H1 (cell line): ENCODE data around the gene PSMB5. TPM values are rescaled to one million over a fixed set of nuclear protein-coding genes. Genes with fewer than 3 reads are reported as not detected.

ENCODE experiments used
- CTCF ChIA-PET: fragments of 300-600 bp; sonication (Branson Sonifier 250); formaldehyde crosslinking; loops from one replicate; lab custom pipeline; 2021; ENCODE audit not compliant: partially characterized antibody; lab: Charles Lee
- POLR2A ChIA-PET: fragments of 300-600 bp; sonication (Branson Sonifier 250); formaldehyde crosslinking; loops from one replicate; lab custom pipeline; 2021; ENCODE audit warnings: inconsistent platforms; ENCODE audit not compliant: partially characterized antibody; lab: Charles Lee
- DNase-seq, 2 experiments: peaks; one replicate each; pipeline versions ENCODE4 v3.0.0 to v3.0.0-alpha.2; 2010 to 2022; ENCODE audit warnings: low spot score in 2 of 2, low read depth in 1 of 2, mixed read lengths in 1 of 2
- FAIRE-seq: peaks from 2 replicates; lab custom pipeline; 2011; peaks lifted over from hg19 to GRCh38; lab: Jason Lieb, UNC
- H2AFZ ChIP-seq: 2 replicates; pipeline ENCODE4 v1.8.1; 2012; ENCODE audit warnings: low read length, inconsistent platforms
- H2AK5ac ChIP-seq: 2 replicates; pipeline ENCODE4 v1.6.1; 2013; ENCODE audit warnings: low read depth, low read length
- H2BK120ac ChIP-seq: replicated peaks from 2 replicates; pipeline ENCODE3; 2013; ENCODE audit warnings: low read depth, low read length, inconsistent platforms
- H2BK12ac ChIP-seq: 2 replicates; pipeline ENCODE4 v1.6.1; 2013; ENCODE audit warnings: low read depth, low read length
- H2BK15ac ChIP-seq: 2 replicates; pipeline ENCODE4 v1.6.1; 2013; ENCODE audit warnings: low read length
- H2BK20ac ChIP-seq: 2 replicates; pipeline ENCODE4 v1.6.1; 2013; ENCODE audit warnings: low read length
- H2BK5ac ChIP-seq: 2 replicates; pipeline ENCODE4 v1.6.1; 2013; ENCODE audit warnings: low read depth, low read length
- H3K14ac ChIP-seq: 2 replicates; pipeline ENCODE4 v1.6.1; 2013; ENCODE audit warnings: inconsistent platforms; ENCODE audit not compliant: insufficient read length
- H3K18ac ChIP-seq: 2 replicates; pipeline ENCODE4 v1.6.1; 2013; ENCODE audit warnings: low read length; ENCODE audit errors: extremely low read depth
- H3K23ac ChIP-seq: 2 replicates; pipeline ENCODE4 v1.6.1; 2013; ENCODE audit warnings: inconsistent platforms; ENCODE audit not compliant: insufficient read length
- H3K23me2 ChIP-seq: 2 replicates; pipeline ENCODE4 v1.6.1; 2013; ENCODE audit warnings: low read depth, low read length
- H3K27ac ChIP-seq: 2 replicates; pipeline ENCODE4 v1.6.1; 2011; ENCODE audit warnings: low read depth, low read length, inconsistent platforms
- H3K27me3 ChIP-seq, 4 experiments: replicated peaks in 1 of 4; 1 replicate in 1 of 4; 2 replicates in 3 of 4; pipeline versions ENCODE4 v1.6.1 to v1.8.1; 2011 to 2013; ENCODE audit warnings: low read length in 3 of 4, mild to moderate bottlenecking in 3 of 4, inconsistent platforms in 2 of 4, mixed read lengths in 2 of 4, moderate library complexity in 1 of 4; ENCODE audit not compliant: control insufficient read depth in 3 of 4, insufficient read depth in 3 of 4; ENCODE audit errors: extremely low read depth in 1 of 4
- H3K36me3 ChIP-seq, 4 experiments: 2 replicates each; pipeline versions ENCODE4 v1.6.1 to v1.8.1; 2011 to 2013; ENCODE audit warnings: mild to moderate bottlenecking in 4 of 4, low read length in 3 of 4, moderate library complexity in 2 of 4, control low read depth in 1 of 4, inconsistent platforms in 1 of 4; ENCODE audit not compliant: insufficient read depth in 4 of 4, control insufficient read depth in 2 of 4
- H3K4ac ChIP-seq: replicated peaks from 2 replicates; pipeline ENCODE3; 2013; ENCODE audit warnings: low read length, low read depth, mixed read lengths, inconsistent platforms; ENCODE audit not compliant: insufficient read length
- H3K4me1 ChIP-seq, 4 experiments: replicated peaks in 1 of 4; 1 replicate in 1 of 4; 2 replicates in 3 of 4; pipeline versions ENCODE4 v1.6.1 to v1.8.1; 2011 to 2013; ENCODE audit warnings: low read length in 3 of 4, inconsistent platforms in 2 of 4, mixed read lengths in 1 of 4; ENCODE audit not compliant: insufficient read depth in 4 of 4, control insufficient read depth in 3 of 4
- H3K4me2 ChIP-seq, 2 experiments: 2 replicates each; pipeline versions ENCODE4 v1.6.1 to v1.8.1; 2011 to 2013; ENCODE audit warnings: low read depth in 2 of 2, low read length in 2 of 2, control low read depth in 1 of 2, inconsistent platforms in 1 of 2, mild to moderate bottlenecking in 1 of 2; ENCODE audit not compliant: insufficient read depth in 1 of 2
- H3K4me3 ChIP-seq, 4 experiments: fragments of 200-600, 300-600 bp in 1 of 4; sonication (generic), shearing (Covaris generic), sonication (Bioruptor Twin) in 1 of 4; 2 replicates each; pipeline versions ENCODE4 v1.5.1 to v1.8.1; 2011 to 2016; ENCODE audit warnings: low read length in 4 of 4, low read depth in 3 of 4, control low read depth in 2 of 4, inconsistent platforms in 2 of 4, mild to moderate bottlenecking in 2 of 4, mixed read lengths in 1 of 4, moderate library complexity in 1 of 4; ENCODE audit not compliant: insufficient read depth in 2 of 4; ENCODE audit errors: extremely low read depth in 1 of 4
- H3K56ac ChIP-seq: replicated peaks from 2 replicates; pipeline ENCODE3; 2013; ENCODE audit warnings: low read depth, mild to moderate bottlenecking, mixed read lengths, low read length, inconsistent platforms; ENCODE audit not compliant: insufficient read length
- H3K79me1 ChIP-seq: 2 replicates; pipeline ENCODE4 v1.6.1; 2013; ENCODE audit warnings: low read depth, low read length, control low read depth
- H3K79me2 ChIP-seq, 2 experiments: 2 replicates each; pipeline versions ENCODE4 v1.6.1 to v1.8.1; 2012 to 2013; ENCODE audit warnings: low read length in 2 of 2, mild to moderate bottlenecking in 2 of 2, inconsistent platforms in 1 of 2; ENCODE audit not compliant: insufficient read depth in 2 of 2, control insufficient read depth in 1 of 2
- H3K9ac ChIP-seq, 4 experiments: replicated peaks in 1 of 4; 1 replicate in 1 of 4; 2 replicates in 3 of 4; pipeline versions ENCODE4 v1.6.1 to v1.8.1; 2011 to 2013; ENCODE audit warnings: low read depth in 3 of 4, low read length in 3 of 4, control low read depth in 2 of 4, mild to moderate bottlenecking in 2 of 4, moderate library complexity in 2 of 4, inconsistent platforms in 1 of 4; ENCODE audit errors: extremely low read depth in 1 of 4
- H3K9me3 ChIP-seq, 2 experiments: 2 replicates each; pipeline versions ENCODE4 v1.6.1 to v1.8.1; 2012 to 2013; ENCODE audit warnings: mild to moderate bottlenecking in 2 of 2, moderate library complexity in 2 of 2, control low read depth in 1 of 2, inconsistent platforms in 1 of 2, low read depth in 1 of 2, low read length in 1 of 2, mixed read lengths in 1 of 2; ENCODE audit not compliant: insufficient read depth in 2 of 2
- H4K20me1 ChIP-seq, 2 experiments: replicated peaks in 1 of 2; 2 replicates each; pipeline versions ENCODE3 to v1.8.1; 2011 to 2013; ENCODE audit warnings: inconsistent platforms in 2 of 2, low read length in 2 of 2, mild to moderate bottlenecking in 1 of 2; ENCODE audit not compliant: insufficient read depth in 2 of 2, control insufficient read depth in 1 of 2
- H4K5ac ChIP-seq: 2 replicates; pipeline ENCODE4 v1.6.1; 2013; ENCODE audit warnings: low read length, low read depth, mixed read lengths, inconsistent platforms; ENCODE audit not compliant: insufficient read length
- H4K8ac ChIP-seq: 2 replicates; pipeline ENCODE4 v1.8.0; 2013; ENCODE audit warnings: mild to moderate bottlenecking, moderate library complexity, low read length, inconsistent platforms; ENCODE audit not compliant: insufficient read depth; ENCODE audit errors: extremely low read depth
- H4K91ac ChIP-seq: replicated peaks from 2 replicates; pipeline ENCODE3; 2013; ENCODE audit warnings: low read length, mixed read lengths, inconsistent platforms; ENCODE audit not compliant: insufficient read length
- ASH2L ChIP-seq: fragments of 200-600, 300-600 bp; sonication (generic); IDR thresholded peaks from one replicate; pipeline ENCODE4 v1.7.1; 2017; ENCODE audit warnings: low read length
- EGR1 ChIP-seq: IDR thresholded peaks from 2 replicates; pipeline ENCODE4 v1.6.1; 2011; ENCODE audit warnings: low read depth, low read length, borderline replicate concordance
- GABPA ChIP-seq: IDR thresholded peaks from 2 replicates; pipeline ENCODE4 v1.6.1; 2011; ENCODE audit warnings: mild to moderate bottlenecking, low read length, moderate library complexity, borderline replicate concordance; ENCODE audit not compliant: insufficient read depth
- SAP30 ChIP-seq: fragments of 300-600 bp; sonication (generic); IDR thresholded peaks from 2 replicates; pipeline ENCODE4 v1.7.1; 2012; ENCODE audit warnings: low read length, moderate library complexity, mild to moderate bottlenecking, inconsistent platforms; ENCODE audit not compliant: insufficient read depth, insufficient replicate concordance
- WGBS, 2 experiments: shearing (Covaris generic) in 1 of 2; methylation state at CpG; one replicate each; pipeline versions ENCODE4 v1.1.6 to v1.1.7; 2013 to 2015; ENCODE audit warnings: low lambda C conversion rate in 2 of 2, mixed read lengths in 2 of 2, inconsistent platforms in 1 of 2, low coverage in 1 of 2, missing lambda C conversion rate in 1 of 2; ENCODE audit not compliant: insufficient replicate concordance in 2 of 2, insufficient coverage in 1 of 2, insufficient read length in 1 of 2; ENCODE audit errors: extremely low coverage in 1 of 2, missing lambda C conversion rate in 1 of 2; 5-methylcytosine and 5-hydroxymethylcytosine counted together
- polyA plus RNA-seq, 7 experiments: library from polyadenylated mRNA; depleted of rRNA in 3 of 7; stranded (reverse) in 5 of 7; unstranded in 2 of 7; fragments of >200 nt in 5 of 7; fragments of 200-250 nt in 2 of 7; gene quantifications; 1 replicate in 5 of 7; 2 replicates in 1 of 7; 4 replicates in 1 of 7; pipeline versions ENCODE4 v1.2.1 to v1.2.3, GENCODE V29; 2011 to 2013; ENCODE audit warnings: missing spikeins in 2 of 7, mixed read lengths in 2 of 7
- total RNA-seq: library from RNA; stranded (reverse); fragmentation: NEBNext Ultra II Directional; extraction: Animal tissue kit (Norgen Biotek cat#: 25700); gene quantifications from 2 replicates; pipeline ENCODE4 v1.2.1, GENCODE V29; 2021

Gene PSMB5
- total and polyA plus RNA-seq, 2 of the 8 experiments (the other 6 are each of a cell fraction or from before 2014, with no cell fraction given), result 254 to 510 TPM

- no peak overlapping the region for H3K56ac ChIP-seq
- no peak overlapping the region for H2AFZ ChIP-seq
- H2BK12ac ChIP-seq, result no peak overlapping the region
- no peak overlapping the region for H2AK5ac ChIP-seq
- no peak overlapping the region for H2BK5ac ChIP-seq
- no peak overlapping the region for H4K5ac ChIP-seq
- no peaks in the 10 kb centered on the region for H3K79me2 ChIP-seq
- no peak overlapping the region for H3K18ac ChIP-seq
- H4K8ac ChIP-seq, result no peak overlapping the region
- no peak overlapping the region for H3K9ac ChIP-seq
- no peak for DNase-seq
- H3K4me2 ChIP-seq, result no peak overlapping the region
- H3K14ac ChIP-seq, result no peak overlapping the region
- H3K4me3 ChIP-seq, result no peak overlapping the region
- no peaks in the 10 kb centered on the region for H4K20me1 ChIP-seq
- POLR2A ChIA-PET, result interaction anchor here (0.9 to 2.8 kb wide), 8 partner anchors 12 to 114 kb away, joined by 3 to 7 read pairs (median 4); partner anchors contain the start of gene PRMT5
- no peak overlapping the region for H3K23ac ChIP-seq
- H2BK120ac ChIP-seq, result no peak overlapping the region
- no peak overlapping the region for H2BK20ac ChIP-seq
- 88% methylated on average over 5 of the region's 6 CpGs; no CpG with 5 or more reads in 1 of the 2 experiments for WGBS, 2 experiments
- no peak overlapping the region for H3K4ac ChIP-seq
- no peak overlapping the region for H4K91ac ChIP-seq
- H3K79me1 ChIP-seq, result no peaks in the 10 kb centered on the region; the same call in 1 of the 2 replicates
- no peaks in the 10 kb centered on the region for H3K9me3 ChIP-seq
- H3K27me3 ChIP-seq, result no peaks in the 10 kb centered on the region
- CTCF ChIA-PET, result interaction anchor here (1.0 to 29.2 kb wide), 14 partner anchors 8 to 113 kb away, joined by 3 to 785 read pairs (median 6); partner anchors contain the start of gene AJUBA
- H3K27ac ChIP-seq, result no peak overlapping the region
- no peak overlapping the region for H2BK15ac ChIP-seq
- no peaks in the 10 kb centered on the region for H3K23me2 ChIP-seq
- FAIRE-seq, result no peak
- H3K4me1 ChIP-seq, result peaks cover 0 to 7% (median 0%) of the 10 kb centered on the region in 4 experiments; a peak in 1 of 7 replicates
- H3K36me3 ChIP-seq, result peaks cover 0 to 4% (median 0%) of the 10 kb centered on the region in 4 experiments; a peak in 1 of 8 replicates
- TF ChIP-seq EGR1 (no peak), ASH2L (no peak), GABPA (no peak), SAP30 (no peak)
Measured at GRCh38 chr14:23043145-23043544, 8.4 kb upstream of the PSMB5 start.
